GM12874 (cell line): ENCODE data around the gene TSPAN3.

Experiments
- TF ChIP-seq, protein P1 (sequence below): IDR thresholded peaks from 2 replicates; pipeline ENCODE4 v1.5.1; 2011; ENCODE audit warnings: low read depth, mild to moderate bottlenecking, control low read depth, low read length, moderate library complexity; ENCODE audit not compliant: insufficient read depth

TSPAN3 gene

DNA sequence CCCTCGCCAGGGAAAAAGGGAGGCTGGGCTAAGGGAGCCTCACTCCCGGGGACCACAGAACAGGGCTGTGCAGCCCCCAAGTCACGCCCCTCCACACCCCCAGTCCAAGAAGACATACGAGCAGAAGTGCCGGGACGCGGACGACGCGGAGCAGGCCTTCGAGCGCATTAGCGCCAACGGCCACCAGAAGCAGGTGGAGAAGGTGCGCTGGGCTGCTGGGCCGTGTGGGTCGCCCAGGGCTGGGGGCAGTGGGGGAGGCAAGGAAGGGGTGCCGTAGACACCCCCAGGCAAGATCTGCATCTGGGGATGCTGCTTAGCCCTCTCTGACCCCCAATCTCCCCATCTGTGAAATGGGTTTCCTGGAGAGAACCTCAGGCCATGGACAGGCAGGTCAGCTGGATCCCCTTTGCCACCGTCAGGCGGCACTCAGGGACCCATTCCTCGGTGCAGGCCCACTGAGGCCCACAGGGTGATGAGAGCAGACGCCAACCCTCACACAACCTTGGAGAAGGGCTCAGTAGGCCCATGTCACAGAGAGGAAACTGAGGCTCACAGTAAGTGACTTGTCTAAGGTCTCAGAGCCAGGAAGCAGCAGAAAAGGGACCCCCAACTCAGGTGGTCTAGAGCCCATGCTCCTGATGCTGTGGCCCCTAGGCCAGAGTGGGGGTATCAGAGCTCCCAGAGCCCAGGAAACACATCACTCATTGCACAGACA is 42.3 kb downstream of the TSPAN3 start:
- TF ChIP-seq, protein P1, sequence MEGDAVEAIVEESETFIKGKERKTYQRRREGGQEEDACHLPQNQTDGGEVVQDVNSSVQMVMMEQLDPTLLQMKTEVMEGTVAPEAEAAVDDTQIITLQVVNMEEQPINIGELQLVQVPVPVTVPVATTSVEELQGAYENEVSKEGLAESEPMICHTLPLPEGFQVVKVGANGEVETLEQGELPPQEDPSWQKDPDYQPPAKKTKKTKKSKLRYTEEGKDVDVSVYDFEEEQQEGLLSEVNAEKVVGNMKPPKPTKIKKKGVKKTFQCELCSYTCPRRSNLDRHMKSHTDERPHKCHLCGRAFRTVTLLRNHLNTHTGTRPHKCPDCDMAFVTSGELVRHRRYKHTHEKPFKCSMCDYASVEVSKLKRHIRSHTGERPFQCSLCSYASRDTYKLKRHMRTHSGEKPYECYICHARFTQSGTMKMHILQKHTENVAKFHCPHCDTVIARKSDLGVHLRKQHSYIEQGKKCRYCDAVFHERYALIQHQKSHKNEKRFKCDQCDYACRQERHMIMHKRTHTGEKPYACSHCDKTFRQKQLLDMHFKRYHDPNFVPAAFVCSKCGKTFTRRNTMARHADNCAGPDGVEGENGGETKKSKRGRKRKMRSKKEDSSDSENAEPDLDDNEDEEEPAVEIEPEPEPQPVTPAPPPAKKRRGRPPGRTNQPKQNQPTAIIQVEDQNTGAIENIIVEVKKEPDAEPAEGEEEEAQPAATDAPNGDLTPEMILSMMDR: no peak

DNA sequence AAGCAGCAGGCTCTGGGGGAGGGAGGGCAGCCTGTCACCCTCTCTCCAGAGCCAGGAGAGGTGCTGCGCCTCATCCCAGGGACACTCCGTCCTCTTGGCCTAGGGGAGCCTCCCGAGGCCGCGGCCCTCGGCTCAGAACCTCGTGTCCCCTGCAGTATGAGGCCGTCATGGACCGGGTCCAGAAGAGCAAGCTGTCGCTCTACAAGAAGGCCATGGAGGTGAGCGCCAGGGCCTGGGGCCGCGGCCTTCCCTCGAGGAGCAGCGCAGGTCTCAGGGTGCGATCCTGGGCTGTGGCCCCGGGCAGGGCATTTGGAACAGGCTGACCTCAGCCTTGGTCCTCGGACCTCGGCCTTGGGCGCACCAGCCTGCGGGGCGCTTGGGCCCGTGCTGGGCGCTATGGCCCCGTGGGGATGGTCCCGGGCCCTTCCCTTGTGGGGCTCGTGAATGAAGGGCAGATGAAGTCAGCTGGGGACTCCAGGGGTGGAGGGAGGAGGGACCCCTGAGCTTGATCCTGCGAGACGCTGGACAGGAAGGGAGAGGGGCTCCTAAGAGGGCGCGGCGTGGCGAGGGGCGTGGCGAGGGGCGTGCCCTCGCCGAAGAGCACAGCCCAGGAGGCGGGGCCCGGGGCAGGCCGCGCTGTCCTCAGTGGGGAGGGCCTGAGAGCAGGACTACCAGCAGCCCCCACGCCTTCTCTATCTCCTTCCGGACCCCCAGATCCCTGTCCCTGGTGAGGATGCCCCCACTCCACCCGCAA is 43.0 kb downstream of the TSPAN3 start:
- TF ChIP-seq, protein P1: no peak

DNA sequence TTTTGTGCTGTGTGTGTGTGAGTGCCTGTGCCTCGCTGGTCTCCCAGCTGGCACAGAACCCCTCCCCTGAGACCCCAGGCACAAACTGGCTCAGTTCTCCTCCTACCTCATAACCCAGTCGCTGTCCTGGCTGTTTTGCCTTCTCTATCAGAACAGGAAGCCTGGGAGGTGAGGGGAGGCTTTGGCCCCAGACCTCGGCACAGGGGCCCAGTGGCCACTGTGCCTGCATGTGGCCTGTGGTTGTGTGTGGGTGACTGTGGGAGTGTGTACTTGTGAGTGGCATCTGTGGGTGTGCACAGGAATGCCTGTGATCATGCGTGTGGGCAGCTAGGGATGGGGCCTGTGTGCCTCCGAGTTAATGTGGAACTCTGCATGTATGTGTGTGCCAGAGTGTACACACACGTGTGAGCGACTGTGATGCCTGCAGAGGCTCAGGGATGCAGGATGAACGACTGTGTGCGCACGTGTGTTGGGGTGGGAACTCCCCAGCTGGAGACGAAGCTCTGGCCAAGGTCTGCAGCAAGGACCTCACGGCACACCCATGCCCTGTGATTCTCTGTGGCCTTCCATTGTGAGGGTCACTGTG is 43.7 kb downstream of the TSPAN3 start:
- TF ChIP-seq, protein P1: no peak

DNA sequence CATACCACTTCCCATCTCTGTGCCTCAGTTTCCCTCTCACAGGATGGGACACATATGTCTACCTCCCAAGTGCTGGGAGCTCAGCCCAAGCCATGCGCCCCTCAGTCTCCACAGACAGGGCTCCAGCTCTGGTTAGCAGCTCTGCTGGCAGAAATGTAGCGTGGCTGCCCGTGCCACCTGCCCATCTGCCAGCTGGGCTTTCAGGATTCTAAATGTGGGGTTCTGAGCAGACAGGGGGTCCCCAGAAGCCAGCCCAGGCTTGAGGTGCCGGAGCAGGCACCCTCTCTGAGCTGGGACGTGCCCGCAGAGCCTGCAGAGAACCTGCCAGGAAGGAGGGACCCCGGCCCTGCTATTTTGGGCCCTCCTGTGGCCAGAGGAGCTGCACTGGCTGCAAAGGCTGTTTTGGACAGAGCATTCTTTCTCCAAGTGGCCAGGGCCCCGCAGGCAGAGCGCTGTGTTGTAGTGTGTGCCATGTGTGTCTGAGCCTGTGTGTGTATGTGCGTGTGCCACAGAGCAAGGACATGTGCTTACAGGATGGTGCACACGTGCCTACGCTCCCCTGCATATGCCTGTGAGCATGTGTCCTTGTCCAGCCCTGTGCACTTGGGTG is 44.3 kb downstream of the TSPAN3 start:
- TF ChIP-seq, protein P1: no peak

DNA sequence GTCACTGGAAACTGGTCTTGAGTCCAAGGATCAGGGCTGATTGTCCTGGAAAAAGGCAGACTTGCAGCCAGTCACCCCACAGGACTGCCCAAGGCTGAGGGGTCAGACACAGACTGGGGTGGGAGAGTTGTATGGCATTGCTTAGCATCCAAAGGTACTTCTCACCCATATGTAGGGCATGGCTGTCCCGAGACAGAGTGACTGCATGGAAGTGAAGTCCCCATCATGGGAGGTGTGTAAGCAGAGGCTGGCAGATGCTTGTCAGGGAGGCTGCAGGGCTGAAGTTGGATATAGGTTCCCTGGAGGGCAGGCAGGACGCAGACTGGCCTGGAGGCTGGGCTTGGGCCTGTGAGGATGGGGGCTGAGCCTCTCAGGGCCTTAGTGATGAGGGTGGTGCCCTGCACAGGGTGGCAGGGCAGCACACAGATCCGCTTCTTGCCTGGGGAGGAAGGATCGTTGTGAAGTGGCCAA is 44.9 kb downstream of the TSPAN3 start:
- TF ChIP-seq, protein P1: no peak

DNA sequence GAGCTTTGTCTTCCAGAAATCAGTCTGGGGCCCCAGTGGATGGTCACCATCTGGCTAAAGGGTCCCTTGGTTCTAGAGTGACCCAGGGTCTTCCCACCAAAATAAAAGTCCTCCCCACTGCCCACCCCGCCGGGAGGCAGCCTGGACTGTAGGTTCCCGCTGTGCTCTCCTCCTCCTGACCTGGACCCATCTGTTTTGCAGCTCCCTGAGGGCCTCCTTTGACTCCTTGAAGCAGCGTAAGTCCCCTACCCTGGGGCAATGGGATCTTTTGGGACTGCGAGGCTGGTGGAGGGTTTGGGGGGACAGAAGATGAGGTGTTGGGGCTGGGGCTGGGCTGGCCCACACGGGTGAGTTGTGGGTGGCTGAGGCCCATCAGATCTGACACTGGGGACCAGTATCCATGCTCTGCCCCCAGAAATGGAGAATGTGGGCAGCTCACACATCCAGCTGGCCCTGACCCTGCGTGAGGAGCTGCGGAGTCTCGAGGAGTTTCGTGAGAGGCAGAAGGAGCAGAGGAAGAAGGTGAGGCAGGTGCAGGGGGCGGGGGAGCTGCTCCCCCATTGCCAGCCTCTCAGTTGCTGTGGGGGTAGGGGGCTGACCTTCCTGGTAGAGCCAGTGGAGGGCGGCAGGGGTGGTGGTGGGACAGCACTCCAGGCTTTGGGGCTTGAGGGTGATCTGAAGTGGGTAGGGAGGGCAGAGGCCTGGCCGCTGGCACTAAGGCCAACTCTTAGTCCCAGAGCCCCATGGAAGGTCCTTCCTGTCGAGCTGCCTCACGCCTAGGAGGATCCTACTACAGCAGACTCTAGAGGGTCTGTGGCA is 45.6 kb downstream of the TSPAN3 start:
- TF ChIP-seq, protein P1: no peak
